ENCODE measurements around the gene HOXD4. TPM values are rescaled to one million over a fixed set of nuclear protein-coding genes. Genes with fewer than 3 reads are reported as not detected.

Gene HOXD4
- total and polyA plus RNA-seq, 2 of the 4 experiments (the other 2 are of a cell fraction), result not detected

DNA sequence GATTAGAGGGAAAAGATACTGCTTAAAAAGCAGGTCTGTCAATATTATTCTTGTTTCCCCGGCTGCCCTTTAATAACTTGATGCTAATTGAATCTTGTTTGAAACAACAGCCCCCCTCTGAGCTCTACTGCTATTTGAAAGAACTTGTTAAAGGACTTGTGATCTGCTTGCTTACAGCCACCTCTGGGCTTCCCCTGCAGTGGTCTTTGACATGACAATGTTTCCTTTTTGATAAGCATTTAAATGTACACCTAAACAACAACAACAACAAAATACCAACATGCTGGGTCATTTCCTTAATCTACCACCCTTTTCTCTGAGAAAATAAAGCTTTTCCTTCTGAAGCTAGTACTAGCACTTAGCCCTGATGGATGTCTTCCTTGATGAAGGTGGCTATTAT, 41.0 kb downstream of the HOXD4 start:
- DNase-seq (no peak), ATAC-seq (ENCODE audit: low read depth) (no peak)
- no peak overlapping the region for H2AK5ac ChIP-seq (ENCODE audit: low read depth, low read length)
- H3K27me3 ChIP-seq (ENCODE audit: control insufficient read depth, insufficient read depth, low read length), result peaks cover 41% of the 10 kb centered on the region
- H3K56ac ChIP-seq (ENCODE audit: extremely low read depth, insufficient read depth, low read length), result no peak overlapping the region
- H3K9me3 ChIP-seq (ENCODE audit: control insufficient read depth, insufficient read depth, low read length), result peaks cover 8% of the 10 kb centered on the region
- no peak overlapping the region for H3K9ac ChIP-seq (ENCODE audit: low read depth, low read length)
- H2BK15ac ChIP-seq (ENCODE audit: low read depth, low read length), result no peak overlapping the region
- no peak overlapping the region for H2AK9ac ChIP-seq (replicated peaks; ENCODE audit: low read depth, low read length, poor library complexity)
- BruUV-seq (replicated peaks), result no TSS peak
- H3K4me3 ChIP-seq (ENCODE audit: insufficient read depth, low read depth, low read length), result no peak overlapping the region
- no peaks in the 10 kb centered on the region for H4K20me1 ChIP-seq (ENCODE audit: insufficient read depth, low read length)
- CTCF ChIA-PET, result no interaction called here
- in situ Hi-C loops (cut with MboI; ENCODE audit: low sequenced_read_pairs), result no loop called here
- no peak overlapping the region for H3K27ac ChIP-seq (ENCODE audit: insufficient read depth, low read length)
- H4K8ac ChIP-seq (ENCODE audit: low read depth in 2 of 2, low read length in 2 of 2), result no peak overlapping the region
- H2BK120ac ChIP-seq (ENCODE audit: low read depth, low read length), result no peak overlapping the region
- POLR2A ChIA-PET (ENCODE audit: unreplicated experiment), result no interaction called here
- H2AFZ ChIP-seq (replicated peaks; ENCODE audit: low read length, poor library complexity), result no peak overlapping the region
- no peak overlapping the region for H3K23ac ChIP-seq (ENCODE audit: low read depth, low read length)
- intact Hi-C loops (cut with micrococcal nuclease), result no loop called here
- H3K9me1 ChIP-seq (ENCODE audit: insufficient read depth, low read length), result no peaks in the 10 kb centered on the region
- dilution Hi-C loops (cut with HindIII; ENCODE audit: low sequenced_read_pairs, unreplicated experiment), result no loop called here
- no CpG with 5 or more reads among the region's 1 CpG for WGBS, 2 experiments (ENCODE audit: extremely low coverage in 2 of 2, insufficient read length in 1 of 2)
- TF ChIP-seq BHLHE40 (IDR thresholded peaks at IDR 0.05; ENCODE audit: low read depth, low read length), result no peak
- no peak for TF ChIP-seq POLR2A (IDR thresholded peaks at IDR 0.05; ENCODE audit: low read depth, low read length)
- no peak for TF ChIP-seq MXI1 (IDR thresholded peaks at IDR 0.05; ENCODE audit: borderline replicate concordance, low read depth, low read length)
- TF ChIP-seq CTCF (conservative IDR thresholded peaks at IDR 0.05; ENCODE audit: low read depth, low read length), result no peak
- TF ChIP-seq USF2 (IDR thresholded peaks at IDR 0.05; ENCODE audit: low read depth, low read length), result no peak
- TF ChIP-seq SMC3 (IDR thresholded peaks at IDR 0.05; ENCODE audit: low read depth, low read length), result no peak
- TF ChIP-seq NFE2L2 (IDR thresholded peaks at IDR 0.05; ENCODE audit: low read depth, low read length), result no peak
- TF ChIP-seq, protein P1, sequence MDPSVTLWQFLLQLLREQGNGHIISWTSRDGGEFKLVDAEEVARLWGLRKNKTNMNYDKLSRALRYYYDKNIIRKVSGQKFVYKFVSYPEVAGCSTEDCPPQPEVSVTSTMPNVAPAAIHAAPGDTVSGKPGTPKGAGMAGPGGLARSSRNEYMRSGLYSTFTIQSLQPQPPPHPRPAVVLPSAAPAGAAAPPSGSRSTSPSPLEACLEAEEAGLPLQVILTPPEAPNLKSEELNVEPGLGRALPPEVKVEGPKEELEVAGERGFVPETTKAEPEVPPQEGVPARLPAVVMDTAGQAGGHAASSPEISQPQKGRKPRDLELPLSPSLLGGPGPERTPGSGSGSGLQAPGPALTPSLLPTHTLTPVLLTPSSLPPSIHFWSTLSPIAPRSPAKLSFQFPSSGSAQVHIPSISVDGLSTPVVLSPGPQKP (IDR thresholded peaks at IDR 0.05; ENCODE audit: borderline replicate concordance, low read depth, low read length), result no peak
- no peak for TF ChIP-seq FOS (IDR thresholded peaks at IDR 0.05; ENCODE audit: low read depth, low read length)
- TF ChIP-seq CHD1 (IDR thresholded peaks at IDR 0.05; ENCODE audit: low read depth, low read length), result no peak
- no peak for TF ChIP-seq RCOR1 (IDR thresholded peaks at IDR 0.05; ENCODE audit: insufficient replicate concordance, low read length)
- no peak for TF ChIP-seq CEBPB (IDR thresholded peaks at IDR 0.05; ENCODE audit: low read depth, low read length)
- no peak for TF ChIP-seq MAZ (IDR thresholded peaks at IDR 0.05; ENCODE audit: borderline replicate concordance, low read depth, low read length)
- TF ChIP-seq RAD21 (IDR thresholded peaks at IDR 0.05; ENCODE audit: low read length), result no peak
- H3K4ac ChIP-seq (ENCODE audit: low read depth, low read length), result no peak overlapping the region
- no peaks in the 10 kb centered on the region for H3K36me3 ChIP-seq (ENCODE audit: control insufficient read depth, insufficient read depth, low read length)
- H3K4me1 ChIP-seq (ENCODE audit: control insufficient read depth, insufficient read depth, low read length), result peaks cover 2% of the 10 kb centered on the region; the same call in 1 of the 2 replicates
- H3K79me1 ChIP-seq (ENCODE audit: low read depth in 1 of 2, low read length in 2 of 2), result no peaks in the 10 kb centered on the region
- no peak overlapping the region for H3K18ac ChIP-seq (ENCODE audit: low read depth, low read length)
- H4K5ac ChIP-seq (ENCODE audit: low read depth, low read length), result no peak overlapping the region
- no peak overlapping the region for H2BK20ac ChIP-seq (ENCODE audit: low read depth, low read length)
- H3K4me2 ChIP-seq (ENCODE audit: low read depth, low read length), result no peak overlapping the region
- H2BK5ac ChIP-seq (ENCODE audit: low read depth, low read length, poor library complexity, severe bottlenecking), result no peak overlapping the region
- H3K14ac ChIP-seq (replicated peaks; ENCODE audit: low read depth, low read length), result no peak overlapping the region
- H4K91ac ChIP-seq (ENCODE audit: insufficient read depth, low read depth, low read length), result no peak overlapping the region
